Amygdala (tissue), 56 donors: Measurements from ENCODE around the gene MCRIP2.
A peak's percentile ranks its signal among the peaks of the same experiment; 100 is the strongest.
"Not testable (repeated sequence)": the region's sequence is repeated elsewhere in the genome, so short reads cannot be mapped to it uniquely, and the experiment has no call there.

Source experiments
- DNase-seq, 56 donors: peaks; one replicate each; lab custom pipeline; 2025; lab: John Stamatoyannopoulos, UW

MCRIP2 gene, protein sequence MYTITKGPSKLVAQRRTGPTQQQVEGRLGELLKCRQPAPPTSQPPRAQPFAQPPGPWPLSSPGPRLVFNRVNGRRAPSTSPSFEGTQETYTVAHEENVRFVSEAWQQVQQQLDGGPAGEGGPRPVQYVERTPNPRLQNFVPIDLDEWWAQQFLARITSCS

DNA sequence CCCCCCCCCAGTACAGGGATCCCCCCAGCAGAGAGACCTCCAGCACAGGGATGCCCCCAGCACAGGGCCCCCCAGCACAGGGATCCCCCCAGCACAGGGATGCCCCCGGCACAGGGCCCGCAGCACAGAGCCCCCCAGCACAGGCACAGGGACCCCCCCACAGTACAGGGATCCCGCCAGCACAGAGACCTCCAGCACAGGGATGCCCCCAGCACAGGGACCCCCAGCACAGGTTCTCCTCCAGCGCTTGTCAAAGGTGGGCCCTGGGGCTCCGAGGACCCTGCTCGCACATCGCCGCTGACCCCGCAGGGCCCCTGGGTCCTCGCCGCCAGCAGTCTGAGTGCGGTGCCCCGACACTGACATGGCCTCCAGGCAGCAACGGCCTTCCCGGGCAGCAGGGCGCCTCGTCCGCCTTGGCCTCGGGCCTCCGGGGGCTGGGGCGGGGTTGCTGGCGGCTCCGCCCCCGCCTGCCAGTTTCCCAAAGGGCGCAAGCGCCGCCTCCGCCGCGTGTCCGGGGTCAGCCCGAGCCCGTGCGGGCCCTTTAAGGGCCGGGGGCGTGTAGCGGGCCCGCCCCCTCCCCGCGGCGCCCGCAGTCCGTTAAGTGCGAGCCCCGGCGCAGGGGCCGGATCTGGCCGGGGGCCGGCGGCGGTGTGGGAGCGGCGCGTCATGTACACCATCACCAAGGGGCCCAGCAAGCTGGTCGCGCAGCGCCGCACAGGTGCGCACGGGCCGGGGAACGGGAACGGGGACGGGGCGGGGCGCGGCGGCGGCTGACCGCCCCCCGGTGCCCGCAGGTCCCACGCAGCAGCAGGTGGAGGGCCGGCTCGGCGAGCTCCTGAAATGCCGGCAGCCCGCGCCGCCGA lies at the start of gene MCRIP2:
MCRIP2 (plus strand) TSS at position 503 of the 863 bp plus-strand sequence; CDS start at position 667, 164 bp downstream.
- peak in 53 of 56 donors; percentile 17 to 82 (median 61) for DNase-seq

DNA sequence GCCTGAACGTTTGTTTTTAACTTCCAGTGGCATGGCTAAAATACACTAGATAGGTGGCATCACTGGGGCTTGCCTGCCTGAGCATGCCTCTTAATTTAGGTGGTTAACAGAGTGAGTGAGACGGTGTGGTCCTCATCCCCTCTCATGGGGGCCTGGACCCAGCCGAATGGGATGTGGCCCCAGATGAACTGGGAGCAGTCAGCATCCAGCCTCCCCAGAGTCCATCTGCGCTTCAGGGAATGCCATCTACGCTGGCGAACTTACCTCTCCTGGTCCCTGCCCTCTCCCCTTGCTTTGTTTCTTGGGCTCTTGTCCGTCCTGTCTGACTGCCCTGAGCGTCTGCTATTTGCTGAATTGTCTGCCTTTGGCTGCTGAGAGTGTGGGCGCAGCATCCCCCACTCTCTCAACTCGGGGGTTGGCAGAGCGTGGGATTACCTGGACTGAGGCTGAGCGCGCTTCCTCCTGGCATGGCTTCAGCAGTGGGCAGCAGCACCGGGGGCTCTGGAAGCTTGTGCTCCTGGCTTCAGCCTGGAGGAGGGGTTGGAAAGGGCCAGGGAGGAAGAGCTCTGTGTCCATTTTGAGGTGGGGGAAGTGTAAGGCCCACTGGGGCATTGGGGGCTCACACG lies 49.6 kb upstream of the MCRIP2 start:
- no peak for DNase-seq

DNA sequence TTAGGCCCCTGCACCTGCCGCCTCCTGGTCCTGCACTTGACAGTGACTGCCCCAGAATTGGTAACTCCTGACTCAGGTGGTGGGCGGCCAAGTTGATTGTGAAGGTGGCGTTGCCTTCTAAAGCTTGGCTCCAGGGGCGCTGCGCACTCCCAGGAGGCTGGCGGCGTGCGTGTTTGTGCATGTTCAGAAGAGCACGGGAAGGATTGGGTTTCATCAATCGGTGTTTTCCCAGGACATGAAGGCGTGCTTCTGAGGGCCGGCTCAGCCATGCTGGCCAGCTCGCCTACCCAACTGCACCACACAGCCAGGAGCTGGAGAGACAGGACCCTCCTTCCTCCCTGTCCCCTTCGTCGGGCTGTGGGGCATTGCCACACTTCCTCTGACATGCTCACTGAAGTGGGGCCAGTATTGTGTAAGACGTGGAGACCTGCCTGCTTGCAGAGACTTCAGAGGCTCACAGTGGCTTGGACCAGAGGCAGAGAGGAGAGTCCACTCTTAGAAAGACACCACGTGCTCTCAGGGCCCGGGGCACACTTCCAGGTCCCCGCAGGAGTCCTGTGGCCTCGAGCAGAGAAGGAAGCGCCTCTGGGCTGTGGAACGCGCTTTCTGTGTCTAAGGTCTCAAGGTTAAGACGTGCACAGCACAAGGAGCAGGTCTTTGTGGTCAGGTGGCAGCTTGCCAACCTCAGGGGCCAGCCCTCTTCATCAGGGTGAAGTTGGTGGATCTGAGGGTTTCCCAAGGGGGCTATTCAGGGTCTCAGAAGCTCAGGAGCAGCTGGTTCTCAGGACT lies 48.9 kb upstream of the MCRIP2 start:
- peak in 37 of 56 donors; percentile 13 to 70 (median 50) for DNase-seq

DNA sequence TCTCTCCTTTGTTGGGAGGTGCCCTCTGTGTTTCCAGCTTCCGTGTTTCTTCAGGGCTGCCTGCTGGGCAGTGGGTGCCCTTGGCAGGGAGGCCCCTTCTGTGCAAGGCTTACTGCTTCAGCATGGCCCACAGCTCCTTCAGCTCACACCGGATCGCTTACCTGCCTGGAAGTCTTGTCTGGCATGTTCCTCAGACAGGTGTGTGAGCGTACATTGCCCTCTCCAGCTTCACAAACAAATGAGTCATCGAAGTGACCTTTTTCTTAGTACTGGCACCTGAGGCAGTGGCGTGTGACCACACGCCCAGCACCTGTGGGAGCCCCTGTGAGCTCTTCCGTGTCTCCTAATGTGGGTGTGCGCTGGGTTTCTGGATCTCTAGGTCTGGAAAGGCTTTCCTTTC lies 48.2 kb upstream of the MCRIP2 start:
- no peak for DNase-seq

DNA sequence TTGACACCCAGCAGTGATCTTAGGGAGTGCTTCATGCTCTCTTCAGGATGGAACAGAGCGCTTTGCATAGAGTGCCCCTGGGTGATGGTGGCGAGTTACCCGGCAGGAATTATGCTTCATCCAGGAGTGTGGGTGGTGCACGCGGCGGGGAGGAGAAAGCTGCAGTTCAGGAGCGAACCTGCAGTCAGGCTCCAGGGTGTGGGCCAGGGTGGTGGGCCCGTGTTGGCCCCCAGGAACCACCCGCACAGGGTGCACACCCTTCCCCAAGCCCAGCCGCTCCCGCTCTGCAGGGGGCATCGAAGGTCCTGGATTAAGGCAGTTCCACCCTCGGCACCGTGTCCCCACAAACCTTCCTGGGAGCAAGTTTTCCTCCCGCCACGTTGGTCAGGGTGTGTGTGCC lies 47.8 kb upstream of the MCRIP2 start:
- DNase-seq, result no peak

DNA sequence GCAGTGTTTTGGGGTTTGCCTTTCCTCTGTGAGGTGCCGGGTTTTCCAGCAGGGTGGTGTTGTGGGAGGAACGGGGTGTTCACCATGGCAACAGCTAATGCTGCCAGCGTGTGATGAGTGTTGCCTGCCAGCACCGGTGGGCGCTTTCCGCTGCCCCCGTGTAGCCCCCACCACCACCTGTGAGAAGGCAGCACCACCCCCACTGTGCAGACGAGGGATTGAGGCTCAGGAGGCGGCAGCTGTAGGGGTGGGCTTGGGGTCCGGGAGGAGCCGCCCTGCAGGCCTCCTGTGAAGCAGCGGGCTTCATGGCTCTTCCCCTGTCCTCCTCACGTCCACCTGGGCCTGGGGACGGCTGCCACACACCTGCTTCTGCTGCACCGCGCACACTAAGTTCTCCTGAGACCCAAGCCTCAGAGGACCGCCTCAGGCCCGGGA lies 46.5 kb upstream of the MCRIP2 start:
- DNase-seq, result peak in 1 of 56 donors; percentile 17

DNA sequence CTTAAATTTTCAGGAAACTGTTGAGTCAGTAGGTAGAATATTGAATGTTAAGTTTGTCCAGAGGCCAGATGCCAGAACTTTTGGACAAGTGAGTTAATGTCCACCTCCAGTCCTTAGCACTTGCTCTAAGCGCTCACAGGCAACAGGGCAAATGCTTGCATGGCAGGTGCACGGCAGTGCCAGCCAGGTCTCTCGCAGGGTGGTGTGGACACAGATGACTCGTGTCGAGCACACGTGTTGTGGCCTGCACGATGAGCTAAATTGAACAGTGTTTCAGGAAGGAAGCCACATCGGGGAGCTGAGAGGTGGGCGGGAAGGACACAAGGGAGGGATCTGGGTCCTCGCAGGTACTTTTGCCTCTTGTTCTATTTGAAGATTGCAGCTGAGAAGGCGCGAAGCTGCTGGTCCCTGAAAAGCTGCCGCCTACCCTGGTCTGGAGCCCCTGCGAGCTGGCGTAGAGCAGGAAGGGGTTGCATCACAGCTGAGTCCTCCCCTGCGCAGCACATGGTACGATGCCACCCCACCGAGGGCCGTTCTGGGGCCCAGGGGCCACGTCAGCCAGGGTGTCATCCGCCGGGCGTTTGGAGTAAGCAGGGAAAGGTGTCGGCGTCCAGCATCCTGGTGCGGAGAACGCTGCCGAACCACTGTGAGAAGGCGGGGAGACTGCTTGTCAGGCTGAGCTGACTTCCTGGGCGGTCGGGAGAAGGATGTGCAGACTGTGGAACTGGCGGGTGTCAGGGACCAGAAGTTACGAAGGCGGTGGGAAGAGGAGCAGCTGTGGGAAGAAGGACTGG lies 45.5 kb upstream of the MCRIP2 start:
- peak in 18 of 56 donors; percentile 15 to 72 (median 41) for DNase-seq

DNA sequence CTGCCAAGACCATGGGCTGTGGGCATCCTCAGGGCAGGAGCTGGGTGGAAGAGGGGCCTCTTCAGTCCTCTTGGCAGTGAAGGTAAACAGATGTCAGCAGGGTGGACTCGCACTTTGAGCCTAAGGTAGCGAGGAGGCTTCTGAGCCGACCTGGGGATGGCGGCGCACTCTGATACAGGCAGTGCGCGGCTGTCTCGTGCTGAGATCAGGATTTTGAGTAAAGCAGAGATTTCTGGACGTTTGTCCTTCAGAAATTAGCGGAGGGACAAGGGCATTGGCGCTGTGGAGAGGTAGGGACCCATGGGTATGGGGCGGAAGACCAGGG lies 44.9 kb upstream of the MCRIP2 start:
- DNase-seq, result no peak

DNA sequence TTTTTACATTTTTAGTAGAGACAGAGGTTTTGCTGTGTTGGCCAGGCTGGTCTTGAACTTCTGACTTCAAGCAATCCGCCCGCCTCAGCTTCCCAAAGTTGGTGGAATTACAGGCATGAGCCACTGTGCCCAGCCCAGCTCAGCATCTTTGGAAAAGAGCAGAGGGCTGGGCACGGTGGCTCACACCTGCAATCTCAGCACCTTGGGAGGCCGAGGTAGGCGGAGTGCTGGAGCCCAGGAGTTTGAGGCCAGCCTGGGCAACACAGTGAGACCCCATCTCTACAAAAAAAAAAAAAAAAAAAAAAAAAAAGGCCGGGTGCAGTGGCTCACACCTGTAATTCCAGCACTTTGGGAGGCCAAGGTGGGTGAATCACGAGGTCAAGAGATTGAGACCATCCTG lies 44.0 kb upstream of the MCRIP2 start:
- not testable (repeated sequence) for DNase-seq

DNA sequence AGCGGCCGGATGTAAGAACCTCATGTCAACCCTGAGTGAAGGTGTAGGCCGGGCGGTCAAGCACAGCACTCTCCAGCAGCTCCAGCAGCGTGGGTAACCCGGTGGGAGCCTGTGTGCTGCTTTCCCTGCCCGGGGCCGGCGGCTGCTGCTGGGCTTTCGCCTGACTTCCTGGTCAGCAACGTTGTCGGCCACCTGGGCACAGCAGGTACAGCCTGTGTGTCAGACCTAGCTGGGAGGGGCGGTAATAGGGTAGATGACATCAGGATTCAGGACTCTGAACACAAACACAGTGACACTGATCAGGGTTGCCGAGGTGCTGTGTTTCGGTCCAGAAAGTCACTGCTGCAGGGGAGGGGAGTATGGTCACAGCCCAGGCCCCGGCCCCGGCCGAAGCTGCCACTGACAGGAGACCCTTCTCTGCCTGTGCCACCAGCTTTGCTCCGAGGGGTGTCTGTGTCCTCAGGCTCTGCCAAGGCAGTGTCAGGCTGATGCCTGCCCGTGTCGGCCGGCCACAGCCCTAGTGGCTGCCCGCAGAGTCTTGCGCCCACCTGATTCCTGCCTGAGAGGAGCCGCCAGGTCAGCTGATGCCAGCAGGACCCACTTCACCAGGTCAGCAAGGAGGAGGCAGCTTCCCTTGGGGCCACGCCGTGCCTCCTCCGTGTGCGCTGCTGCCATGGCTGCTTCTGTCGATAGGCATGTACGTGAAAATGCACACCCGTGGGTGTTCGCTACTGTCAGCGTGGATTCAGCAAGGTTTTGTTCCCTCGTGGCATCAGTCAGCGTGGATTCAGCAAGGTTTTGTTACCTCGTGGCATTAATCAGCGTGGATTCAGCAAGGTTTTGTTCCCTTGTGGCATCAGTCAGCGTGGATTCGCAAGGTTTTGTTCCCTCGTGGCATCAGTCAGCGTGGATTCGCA lies 42.5 kb upstream of the MCRIP2 start:
- DNase-seq, result no peak

DNA sequence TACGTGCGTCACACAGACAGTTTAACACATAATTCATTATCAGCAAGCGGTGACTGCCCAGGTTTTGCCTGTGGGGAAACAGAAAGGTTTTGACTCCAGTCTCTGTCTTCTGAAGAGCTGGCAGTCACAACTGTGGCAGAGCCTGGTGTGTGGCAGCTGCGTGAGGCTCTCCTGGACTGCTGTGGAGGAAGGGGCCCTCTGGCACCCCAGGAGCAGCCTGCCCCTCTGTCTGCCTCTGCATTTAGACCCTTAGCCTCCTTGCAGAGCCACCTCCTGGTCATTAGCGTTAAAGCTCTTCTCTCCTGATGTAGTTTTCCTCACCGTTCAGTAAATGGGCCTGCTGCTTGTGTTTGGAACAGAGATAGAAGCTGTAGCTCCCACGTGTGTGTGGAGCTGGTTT lies 40.8 kb upstream of the MCRIP2 start:
- DNase-seq, result no peak

DNA sequence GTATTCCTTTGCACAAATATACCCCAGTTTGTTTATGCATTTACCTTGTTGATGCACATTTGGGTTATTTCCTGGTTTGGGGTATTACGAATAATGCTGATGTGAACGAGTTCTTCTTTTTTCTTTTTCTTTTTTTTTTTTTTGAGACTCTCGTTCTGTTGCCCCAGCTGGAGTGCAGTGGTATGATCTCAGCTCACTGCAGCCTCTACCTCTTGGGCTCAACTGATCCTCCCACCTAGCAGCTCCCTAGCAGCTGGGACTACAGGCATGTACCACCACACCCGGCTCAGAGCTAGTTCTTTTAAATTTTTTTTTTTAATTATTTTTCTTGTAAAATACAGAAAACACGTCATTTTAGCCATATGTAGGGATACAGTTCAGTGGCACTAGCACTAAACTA lies 37.7 kb upstream of the MCRIP2 start:
- DNase-seq, result no peak

DNA sequence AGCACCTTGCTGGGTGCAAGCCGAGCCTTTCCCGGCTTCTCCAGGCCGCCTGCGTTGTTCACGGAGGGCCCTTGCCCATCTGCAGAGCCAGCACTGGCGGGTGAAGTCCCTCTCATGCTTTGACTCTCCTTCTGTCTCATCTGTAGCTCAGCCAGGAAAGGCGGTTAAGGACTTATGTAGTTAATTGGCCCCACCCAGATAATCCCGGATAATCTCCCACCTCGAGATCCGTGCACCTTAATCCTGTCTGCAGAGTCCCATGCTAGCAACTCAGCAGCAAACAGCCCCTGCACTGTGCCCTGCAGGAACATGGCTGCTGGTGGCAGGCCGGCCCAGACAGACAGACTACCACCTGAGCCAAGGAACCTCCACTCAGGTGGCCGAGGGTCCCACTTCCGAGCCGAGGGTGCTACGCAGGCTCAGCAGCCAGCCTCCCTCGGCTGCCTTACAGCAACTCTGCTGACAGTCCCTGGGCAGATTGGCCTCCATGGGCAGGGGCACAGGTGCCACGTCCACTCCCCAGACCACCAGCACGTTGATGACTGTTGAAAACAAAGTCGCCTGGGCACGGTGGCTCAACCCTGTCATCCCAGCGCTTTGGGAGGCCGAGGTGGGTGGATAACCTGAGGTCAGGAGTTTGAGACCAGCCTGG lies 34.8 kb upstream of the MCRIP2 start:
- DNase-seq, result no peak

DNA sequence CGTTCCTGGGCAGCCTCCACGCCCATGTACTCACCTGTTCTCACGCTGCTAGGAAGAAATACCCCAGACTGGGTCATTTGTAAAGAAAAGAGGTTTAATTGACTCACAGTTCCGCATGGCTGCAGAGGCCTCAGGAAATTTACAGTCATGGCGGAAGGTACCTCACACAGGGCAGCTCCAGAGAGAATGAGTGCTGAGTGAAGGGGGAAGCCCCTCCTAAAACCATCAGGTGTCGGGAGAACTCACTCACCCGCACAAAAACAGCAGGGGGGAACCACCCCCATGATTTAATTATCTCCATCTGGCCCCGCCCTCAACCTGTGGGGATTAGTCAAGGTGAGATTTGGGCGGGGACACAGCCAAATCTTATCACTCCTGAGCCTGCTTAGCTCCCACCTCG lies 33.6 kb upstream of the MCRIP2 start:
- DNase-seq, result no peak

DNA sequence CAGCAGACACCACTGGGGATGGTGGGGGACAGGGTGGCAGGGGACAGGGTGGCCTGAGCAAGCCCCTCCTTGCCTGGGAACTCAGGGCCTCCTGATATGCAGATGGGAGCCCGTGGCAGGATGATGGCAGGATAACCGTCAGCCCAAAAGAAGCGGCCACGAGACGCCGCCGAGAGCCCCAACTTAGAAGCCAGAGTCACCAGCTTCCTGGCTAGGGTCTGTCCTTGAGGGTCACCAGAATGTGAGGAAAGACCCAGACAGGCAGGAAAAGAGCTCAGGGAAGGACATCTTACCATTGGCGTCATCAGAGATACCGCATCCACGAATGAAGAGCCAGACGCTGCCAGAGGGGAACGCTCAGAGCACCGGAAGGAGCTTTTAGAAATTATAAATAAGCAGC lies 32.3 kb upstream of the MCRIP2 start:
- no peak for DNase-seq

DNA sequence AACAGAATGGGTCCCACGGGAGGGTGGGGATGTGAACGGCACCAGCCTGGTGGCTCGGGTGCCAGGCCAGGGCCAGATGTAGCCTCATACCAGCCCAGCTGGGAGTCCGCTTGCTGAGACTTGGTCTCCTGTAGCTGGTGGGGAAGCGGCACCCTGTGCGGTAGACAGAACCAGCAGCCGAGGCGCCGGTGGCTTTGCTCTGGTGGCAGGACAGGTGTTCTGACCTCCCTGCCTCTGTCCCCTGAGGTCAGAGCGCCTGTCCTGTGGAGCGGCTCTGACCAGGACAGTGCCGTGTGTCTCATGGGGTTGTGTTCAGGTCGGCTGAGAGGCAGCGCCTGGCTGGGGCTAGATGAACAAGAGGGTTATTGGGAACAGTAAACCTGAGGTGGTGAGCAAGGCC lies 31.6 kb upstream of the MCRIP2 start:
- no peak for DNase-seq

DNA sequence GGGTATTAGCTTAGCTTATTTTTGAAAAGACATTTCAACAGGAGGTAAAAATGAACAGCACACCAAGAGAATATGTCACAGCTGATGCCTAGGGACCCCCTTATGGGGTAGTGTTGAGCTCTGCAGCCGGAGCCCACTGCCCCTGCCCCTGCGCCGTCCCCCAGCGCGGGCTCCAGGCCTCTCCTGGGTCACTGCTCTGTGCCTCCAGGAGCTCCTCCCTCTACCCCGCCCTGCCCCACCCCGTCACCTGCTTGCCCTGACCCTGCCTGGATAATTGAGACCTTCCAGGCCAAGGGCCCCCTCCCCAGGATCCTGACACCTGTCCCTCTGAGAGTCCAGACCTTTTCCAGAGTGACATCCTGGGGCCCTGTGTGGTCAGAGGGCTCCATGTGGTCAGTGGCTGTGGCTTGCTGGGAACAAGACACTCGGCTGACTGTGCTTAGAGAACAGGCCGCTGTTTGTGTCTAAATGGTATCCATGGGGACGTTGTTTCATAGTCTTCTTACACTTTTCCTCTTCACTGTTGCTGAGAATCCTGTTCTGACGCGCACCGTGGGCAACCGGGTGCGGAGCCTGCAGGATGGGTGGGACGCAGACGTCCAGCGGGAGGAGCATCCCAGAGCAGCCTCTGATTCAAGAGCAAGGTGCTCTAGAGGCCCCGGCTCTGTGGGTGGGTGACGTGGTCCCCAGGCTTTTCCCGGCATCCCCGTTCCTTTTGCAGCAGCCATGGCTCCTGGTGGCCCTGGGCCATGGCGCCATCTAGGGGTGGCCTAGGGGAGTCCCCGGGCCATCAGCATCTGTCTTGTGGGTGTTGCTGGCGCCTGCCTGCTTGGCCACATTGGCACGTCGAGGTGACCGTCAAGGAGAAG lies 30.9 kb upstream of the MCRIP2 start:
- peak in 40 of 56 donors; percentile 13 to 76 (median 43) for DNase-seq
